ENCODE measurements around the gene MPRIP.

- TF ChIP-seq EP300 (IDR thresholded peaks at IDR 0.05; ENCODE audit: borderline replicate concordance): no peak
- no peak for TF ChIP-seq TEAD4 (IDR thresholded peaks at IDR 0.05)
- TF ChIP-seq EGR1 (IDR thresholded peaks at IDR 0.05): no peak
- TF ChIP-seq TAF1 (IDR thresholded peaks at IDR 0.05; ENCODE audit: low read depth): no peak
- no peak for TF ChIP-seq CREB1 (IDR thresholded peaks at IDR 0.05; ENCODE audit: low read depth)
- TF ChIP-seq YY1 (IDR thresholded peaks at IDR 0.05; ENCODE audit: low read depth): no peak
- no peak for TF ChIP-seq NFIC (IDR thresholded peaks at IDR 0.05)
- TF ChIP-seq, protein P1, sequence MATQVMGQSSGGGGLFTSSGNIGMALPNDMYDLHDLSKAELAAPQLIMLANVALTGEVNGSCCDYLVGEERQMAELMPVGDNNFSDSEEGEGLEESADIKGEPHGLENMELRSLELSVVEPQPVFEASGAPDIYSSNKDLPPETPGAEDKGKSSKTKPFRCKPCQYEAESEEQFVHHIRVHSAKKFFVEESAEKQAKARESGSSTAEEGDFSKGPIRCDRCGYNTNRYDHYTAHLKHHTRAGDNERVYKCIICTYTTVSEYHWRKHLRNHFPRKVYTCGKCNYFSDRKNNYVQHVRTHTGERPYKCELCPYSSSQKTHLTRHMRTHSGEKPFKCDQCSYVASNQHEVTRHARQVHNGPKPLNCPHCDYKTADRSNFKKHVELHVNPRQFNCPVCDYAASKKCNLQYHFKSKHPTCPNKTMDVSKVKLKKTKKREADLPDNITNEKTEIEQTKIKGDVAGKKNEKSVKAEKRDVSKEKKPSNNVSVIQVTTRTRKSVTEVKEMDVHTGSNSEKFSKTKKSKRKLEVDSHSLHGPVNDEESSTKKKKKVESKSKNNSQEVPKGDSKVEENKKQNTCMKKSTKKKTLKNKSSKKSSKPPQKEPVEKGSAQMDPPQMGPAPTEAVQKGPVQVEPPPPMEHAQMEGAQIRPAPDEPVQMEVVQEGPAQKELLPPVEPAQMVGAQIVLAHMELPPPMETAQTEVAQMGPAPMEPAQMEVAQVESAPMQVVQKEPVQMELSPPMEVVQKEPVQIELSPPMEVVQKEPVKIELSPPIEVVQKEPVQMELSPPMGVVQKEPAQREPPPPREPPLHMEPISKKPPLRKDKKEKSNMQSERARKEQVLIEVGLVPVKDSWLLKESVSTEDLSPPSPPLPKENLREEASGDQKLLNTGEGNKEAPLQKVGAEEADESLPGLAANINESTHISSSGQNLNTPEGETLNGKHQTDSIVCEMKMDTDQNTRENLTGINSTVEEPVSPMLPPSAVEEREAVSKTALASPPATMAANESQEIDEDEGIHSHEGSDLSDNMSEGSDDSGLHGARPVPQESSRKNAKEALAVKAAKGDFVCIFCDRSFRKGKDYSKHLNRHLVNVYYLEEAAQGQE (IDR thresholded peaks at IDR 0.05; ENCODE audit: low read depth): no peak
- no peak for TF ChIP-seq CEBPB (IDR thresholded peaks at IDR 0.05)
- no peak for TF ChIP-seq TCF12 (IDR thresholded peaks at IDR 0.05; ENCODE audit: low read depth)
- no peak for TF ChIP-seq RAD21 (IDR thresholded peaks at IDR 0.05; ENCODE audit: low read depth)
- no peak for TF ChIP-seq USF1 (IDR thresholded peaks at IDR 0.05)
Observed at GRCh38 chr17:17035920-17036523, 6.2 kb upstream of the MPRIP start.

All from Ishikawa (cell line).